DOHH2 (cell line): ENCODE measurements around the gene NKX1-2.

Source experiments
- H3F3A ChIP-seq: fragments of 200-600 bp; sonication (generic), shearing (Covaris generic); 2 replicates; pipeline ENCODE4 v1.6.0; 2016; ENCODE audit warnings: antibody characterized with exemption, mild to moderate bottlenecking; ENCODE audit not compliant: control insufficient read depth, insufficient read depth
- H3K27ac ChIP-seq: fragments of 200-600 bp; sonication (generic); 2 replicates; pipeline ENCODE4 v1.5.1; 2014; ENCODE audit warnings: low read depth, mild to moderate bottlenecking, low read length, moderate library complexity
- H3K27me3 ChIP-seq: fragments of 200-600 bp; sonication (generic); 2 replicates; pipeline ENCODE4 v1.6.1; 2014; ENCODE audit warnings: mild to moderate bottlenecking, low read length, mixed read lengths; ENCODE audit not compliant: control insufficient read depth
- H3K36me3 ChIP-seq: fragments of 200-600 bp; sonication (generic); 2 replicates; pipeline ENCODE4 v1.6.1; 2014; ENCODE audit warnings: mild to moderate bottlenecking, low read length, moderate library complexity, mixed read lengths; ENCODE audit not compliant: control insufficient read depth
- H3K4me1 ChIP-seq: fragments of 200-600 bp; sonication (generic); 2 replicates; pipeline ENCODE4 v1.6.1; 2014; ENCODE audit warnings: mild to moderate bottlenecking, low read length, mixed read lengths; ENCODE audit not compliant: control insufficient read depth
- H3K4me2 ChIP-seq: fragments of 200-600 bp; sonication (generic); 2 replicates; pipeline ENCODE4 v1.6.0; 2014; ENCODE audit warnings: mild to moderate bottlenecking, low read length, moderate library complexity
- H3K4me3 ChIP-seq: fragments of 200-600 bp; sonication (generic); 2 replicates; pipeline ENCODE4 v1.5.1; 2014; ENCODE audit warnings: mild to moderate bottlenecking, low read length, mixed read lengths
- H3K79me2 ChIP-seq: fragments of 200-600 bp; sonication (generic); 2 replicates; pipeline ENCODE4 v1.6.1; 2014; ENCODE audit warnings: mild to moderate bottlenecking, low read length, mixed read lengths; ENCODE audit not compliant: control insufficient read depth
- H3K9me2 ChIP-seq: fragments of 200-600 bp; sonication (generic); replicated peaks from 2 replicates; pipeline ENCODE4 v1.6.1; 2014; ENCODE audit warnings: mild to moderate bottlenecking, low read length, mixed read lengths; ENCODE audit not compliant: control insufficient read depth
- H3K9me3 ChIP-seq: fragments of 200-600 bp; sonication (generic); 2 replicates; pipeline ENCODE4 v1.6.1; 2014; ENCODE audit warnings: antibody characterized with exemption, low read length, mixed read lengths; ENCODE audit not compliant: control insufficient read depth, insufficient read depth
- H4K20me1 ChIP-seq: fragments of 200-600 bp; sonication (generic); 2 replicates; pipeline ENCODE4 v1.6.0; 2014; ENCODE audit warnings: low read depth, mild to moderate bottlenecking, antibody characterized with exemption, low read length, moderate library complexity; ENCODE audit not compliant: control insufficient read depth, insufficient read depth
- CTCF ChIP-seq: fragments of 200-600 bp; sonication (generic); IDR thresholded peaks from one replicate; pipeline ENCODE4 v1.5.1; 2014; ENCODE audit warnings: antibody characterized with exemption, mild to moderate bottlenecking, low read depth, low read length; ENCODE audit not compliant: poor library complexity, severe bottlenecking
- EZH2phosphoT487 ChIP-seq: fragments of 200-600 bp; sonication (generic); IDR thresholded peaks from 2 replicates; pipeline ENCODE4 v1.6.1; 2017; ENCODE audit warnings: borderline replicate concordance, mild to moderate bottlenecking, antibody characterized with exemption, low read length, moderate library complexity, mixed read lengths

The NKX1-2 gene

DNA sequence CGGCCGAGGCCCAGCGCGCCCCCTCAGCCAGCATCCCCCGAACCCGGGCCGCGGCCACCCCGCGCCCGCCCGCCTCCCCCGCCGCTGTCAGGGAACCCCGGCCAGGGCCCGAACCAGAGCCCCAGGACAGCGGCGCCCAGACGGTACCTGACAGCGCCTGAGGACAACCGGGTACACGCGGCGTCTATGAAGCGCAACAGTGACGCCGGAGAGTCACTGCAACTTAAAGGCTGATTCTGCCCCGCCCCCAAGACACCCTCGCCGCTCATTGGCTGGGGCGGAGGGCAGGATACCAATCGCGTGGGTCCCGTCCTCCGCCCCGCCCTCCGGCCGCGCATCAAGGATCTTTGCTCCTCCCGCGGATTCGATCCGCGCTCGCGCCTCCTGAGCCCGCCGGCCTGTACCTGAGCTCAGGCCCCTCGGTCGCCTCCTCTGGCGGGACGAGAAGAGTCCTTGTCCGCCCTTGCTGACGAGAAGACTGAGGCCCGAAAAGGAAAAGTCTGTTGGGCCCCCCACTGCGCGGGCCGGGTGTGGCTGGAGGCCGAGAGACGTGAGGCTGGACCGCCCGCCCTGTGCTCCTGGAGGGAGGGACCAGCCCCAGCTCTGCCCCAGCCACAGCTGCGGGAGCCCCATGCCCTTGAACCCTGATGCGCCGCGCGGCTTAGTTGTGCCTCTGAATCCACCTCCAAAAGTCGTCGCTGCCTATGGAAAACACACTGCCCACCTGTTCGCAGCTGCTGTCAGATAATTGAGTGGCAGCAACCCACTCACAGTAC, 30.9 kb downstream of the NKX1-2 start, which contains the start of gene OAT:
TSS of gene OAT (minus strand) at position 198 of the 776 bp plus-strand sequence. CDS start 6,752 bp downstream, outside the sequence.
- Histone ChIP-seq H3K9me3 (no peaks in the 10 kb centered on the region), H3F3A (no peaks in the 10 kb centered on the region; the same call in 1 of the 2 replicates), H4K20me1 (no peaks in the 10 kb centered on the region), H3K27ac (no peak within 1 kb of the TSS), H3K4me2 (peak within 1 kb of the TSS; percentile 65), H3K27me3 (peaks cover 27% of the 10 kb centered on the region), H3K79me2 (peaks cover 27% of the 10 kb centered on the region), H3K4me3 (peak within 1 kb of the TSS; percentile 83), H3K4me1 (peaks cover 11% of the 10 kb centered on the region), H3K9me2 (no peaks in the 10 kb centered on the region), H3K36me3 (no peaks in the 10 kb centered on the region)
- TF ChIP-seq CTCF (no peak), EZH2phosphoT487 (no peak)

DNA sequence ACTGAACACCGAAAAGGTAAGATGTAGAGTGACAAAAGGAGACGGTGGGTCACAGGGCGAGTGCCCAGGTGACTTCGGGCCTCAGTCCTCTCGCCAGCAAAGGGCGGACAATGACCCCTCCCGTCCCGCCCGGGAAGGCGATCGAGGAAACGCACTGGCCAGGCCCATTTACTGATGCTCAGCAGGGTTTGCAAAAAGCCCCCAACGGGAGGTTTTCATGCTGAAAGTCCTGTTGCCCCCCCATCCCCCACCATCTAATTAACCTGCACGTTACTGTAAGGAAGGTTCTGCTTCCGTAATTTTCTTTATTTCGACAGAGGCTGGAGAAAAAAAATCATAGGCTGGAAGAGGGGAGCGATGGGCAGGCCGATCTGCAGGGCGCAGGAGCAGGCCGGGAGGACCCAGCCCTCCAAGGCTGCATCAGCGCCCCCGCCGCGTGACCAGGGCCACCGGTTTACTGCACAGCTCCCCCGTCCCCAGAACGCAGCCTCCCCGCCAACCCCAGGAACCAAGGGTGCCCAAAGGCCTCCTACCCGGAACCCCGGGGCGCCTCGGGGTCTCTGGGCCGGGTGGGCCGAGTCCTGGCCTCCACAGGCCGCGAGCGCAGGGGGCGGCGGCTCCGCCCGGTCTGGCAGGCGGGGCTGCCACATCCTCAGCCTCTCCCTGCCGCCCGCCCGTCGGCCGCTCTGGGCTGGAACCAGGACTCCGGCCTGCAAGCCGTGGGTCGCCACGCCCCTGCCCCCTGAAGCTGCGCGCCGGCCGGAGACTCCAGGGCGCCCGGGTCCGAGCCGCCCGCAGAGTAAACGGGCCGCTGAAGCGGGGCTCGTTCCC, 31.7 kb downstream of the NKX1-2 start:
- H3F3A ChIP-seq: no peaks in the 10 kb centered on the region; the same call in 1 of the 2 replicates
- H3K4me3 ChIP-seq: peak overlapping the region; percentile 83
- H3K9me3 ChIP-seq: no peaks in the 10 kb centered on the region
- peaks cover 26% of the 10 kb centered on the region for H3K27me3 ChIP-seq
- peak; percentile 27 for TF ChIP-seq CTCF
- TF ChIP-seq EZH2phosphoT487: no peak
- peaks cover 27% of the 10 kb centered on the region for H3K79me2 ChIP-seq
- H3K4me1 ChIP-seq: peaks cover 11% of the 10 kb centered on the region
- H4K20me1 ChIP-seq: no peaks in the 10 kb centered on the region
- H3K9me2 ChIP-seq: no peaks in the 10 kb centered on the region
- H3K4me2 ChIP-seq: peak overlapping the region; percentile 65
- H3K36me3 ChIP-seq: no peaks in the 10 kb centered on the region
- H3K27ac ChIP-seq: no peak overlapping the region

GRCh38 chr10:124416733-124417132, 33.1 kb downstream of the NKX1-2 start:
- no peak overlapping the region for H3K27ac ChIP-seq
- H3K9me3 ChIP-seq: no peaks in the 10 kb centered on the region
- no peaks in the 10 kb centered on the region for H3K36me3 ChIP-seq
- H3K79me2 ChIP-seq: peaks cover 31% of the 10 kb centered on the region
- no peak overlapping the region for H3K4me2 ChIP-seq
- no peaks in the 10 kb centered on the region for H3K9me2 ChIP-seq
- peaks cover 18% of the 10 kb centered on the region for H3K27me3 ChIP-seq
- no peaks in the 10 kb centered on the region; the same call in 1 of the 2 replicates for H3F3A ChIP-seq
- H3K4me3 ChIP-seq: no peak overlapping the region
- no peak for TF ChIP-seq CTCF
- TF ChIP-seq EZH2phosphoT487: no peak
- H3K4me1 ChIP-seq: peaks cover 11% of the 10 kb centered on the region
- no peaks in the 10 kb centered on the region for H4K20me1 ChIP-seq
